Measurements from ENCODE around the gene METRN.

METRN gene

DNA sequence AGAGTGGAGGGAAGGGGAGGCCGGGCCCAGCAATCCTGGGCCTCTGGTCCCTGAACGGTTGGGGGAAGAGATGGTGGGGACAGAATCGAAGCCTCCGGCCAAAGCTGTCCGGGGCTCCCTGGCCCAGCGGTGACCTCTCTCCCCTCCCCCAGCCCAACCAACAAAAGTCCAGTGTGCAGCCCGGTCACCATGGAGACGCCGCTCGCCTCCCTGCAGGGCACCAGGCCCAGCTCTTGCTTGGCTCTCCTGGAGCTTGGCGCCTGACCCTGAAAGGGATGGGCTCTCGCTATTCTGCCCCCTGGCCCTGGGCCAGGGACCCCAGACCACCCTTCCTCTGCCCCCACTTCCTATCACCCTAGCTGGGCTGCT, 1.3 kb downstream of the METRN start:
- Histone ChIP-seq H3K18ac (ENCODE audit: low read depth in 1 of 2, low read length in 2 of 2) (peak overlapping the region in 1 of 2 experiments; percentile 71), H4K8ac (ENCODE audit: low read length) (no peak overlapping the region), H3K36me3 (ENCODE audit: control insufficient read depth in 1 of 2, insufficient read depth in 2 of 2, low read depth in 1 of 2, low read length in 2 of 2) (peaks cover 0 to 22% of the 10 kb centered on the region in 2 experiments), H4K91ac (ENCODE audit: low read length) (no peak overlapping the region), H3K14ac (ENCODE audit: low read length in 2 of 2) (no peak overlapping the region), H3K79me1 (replicated peaks; ENCODE audit: low read length, poor library complexity, severe bottlenecking) (peaks cover 26% of the 10 kb centered on the region), H2AFZ (ENCODE audit: low read depth, low read length) (peak overlapping the region; percentile 24), H3K4me2 (ENCODE audit: low read length, poor library complexity, severe bottlenecking) (peak overlapping the region; percentile 97), H3K4me1 (ENCODE audit: control insufficient read depth, insufficient read depth, low read depth, low read length) (peaks cover 62% of the 10 kb centered on the region), H2BK12ac (ENCODE audit: low read length in 2 of 2) (no peak overlapping the region), H2BK120ac (ENCODE audit: low read depth, low read length) (no peak overlapping the region), H2AK5ac (ENCODE audit: low read length, severe bottlenecking) (no peak overlapping the region), H3K23ac (ENCODE audit: low read length in 2 of 2) (peak overlapping the region in 1 of 2 experiments; percentile 67), H2BK5ac (ENCODE audit: low read depth, low read length, poor library complexity, severe bottlenecking) (no peak overlapping the region), H3K9ac (ENCODE audit: low read length) (peak overlapping the region; percentile 65), H2BK15ac (ENCODE audit: low read depth, poor library complexity, severe bottlenecking) (no peak overlapping the region), H3K4ac (ENCODE audit: low read depth in 1 of 2, low read length in 2 of 2) (no peak overlapping the region), H3K27me3 (ENCODE audit: control insufficient read depth in 1 of 2, insufficient read depth in 1 of 2, low read length in 2 of 2) (peaks cover 0 to 3% of the 10 kb centered on the region in 2 experiments), H3K27ac (ENCODE audit: low read length, poor library complexity, severe bottlenecking) (peak overlapping the region; percentile 13), H3K4me3 (ENCODE audit: insufficient read depth in 1 of 2, low read depth in 1 of 2, low read length in 2 of 2) (peak overlapping the region; percentile 48 to 75), H3K9me3 (ENCODE audit: control insufficient read depth, low read length) (no peaks in the 10 kb centered on the region)
- peak; percentile 45 for DNase-seq
- WGBS = 23% methylated on average over 11 of the region's 12 CpGs

DNA sequence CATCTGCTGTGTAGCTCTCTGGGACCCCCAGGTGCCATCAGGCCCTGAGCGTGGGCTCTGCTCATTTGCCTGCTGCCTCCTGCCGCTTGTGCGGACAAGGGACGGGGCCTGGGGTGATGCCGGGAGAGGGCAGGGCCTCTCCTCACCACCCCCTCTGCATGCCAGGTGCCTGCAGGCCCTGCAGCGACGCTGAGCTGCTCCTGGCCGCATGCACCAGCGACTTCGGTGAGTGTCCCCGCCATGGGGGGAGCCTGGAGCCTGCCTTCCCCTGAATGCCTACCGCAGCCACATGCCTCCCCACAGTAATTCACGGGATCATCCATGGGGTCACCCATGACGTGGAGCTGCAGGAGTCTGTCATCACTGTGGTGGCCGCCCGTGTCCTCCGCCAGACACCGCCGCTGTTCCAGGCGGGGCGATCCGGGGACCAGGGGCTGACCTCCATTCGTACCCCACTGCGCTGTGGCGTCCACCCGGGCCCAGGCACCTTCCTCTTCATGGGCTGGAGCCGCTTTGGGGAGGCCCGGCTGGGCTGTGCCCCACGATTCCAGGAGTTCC, 1.9 kb downstream of the METRN start:
- Histone ChIP-seq H3K4ac (ENCODE audit: low read depth in 1 of 2, low read length in 2 of 2) (no peak overlapping the region), H4K91ac (ENCODE audit: low read length) (peak overlapping the region; percentile 22), H2AK5ac (ENCODE audit: low read length, severe bottlenecking) (no peak overlapping the region), H3K79me1 (replicated peaks; ENCODE audit: low read length, poor library complexity, severe bottlenecking) (peaks cover 32% of the 10 kb centered on the region), H3K23ac (ENCODE audit: low read length in 2 of 2) (no peak overlapping the region), H3K9me3 (ENCODE audit: control insufficient read depth, low read length) (no peaks in the 10 kb centered on the region), H2BK5ac (ENCODE audit: low read depth, low read length, poor library complexity, severe bottlenecking) (no peak overlapping the region), H3K9ac (ENCODE audit: low read length) (no peak overlapping the region), H2BK12ac (ENCODE audit: low read length in 2 of 2) (peak overlapping the region in 1 of 2 experiments; percentile 40), H2BK120ac (ENCODE audit: low read depth, low read length) (no peak overlapping the region), H3K4me3 (ENCODE audit: insufficient read depth in 1 of 2, low read depth in 1 of 2, low read length in 2 of 2) (no peak overlapping the region), H3K27ac (ENCODE audit: low read length, poor library complexity, severe bottlenecking) (no peak overlapping the region), H3K36me3 (ENCODE audit: control insufficient read depth in 1 of 2, insufficient read depth in 2 of 2, low read depth in 1 of 2, low read length in 2 of 2) (peaks cover 0 to 26% of the 10 kb centered on the region in 2 experiments), H3K27me3 (ENCODE audit: control insufficient read depth in 1 of 2, insufficient read depth in 1 of 2, low read length in 2 of 2) (no peaks in the 10 kb centered on the region), H3K4me2 (ENCODE audit: low read length, poor library complexity, severe bottlenecking) (no peak overlapping the region), H2AFZ (ENCODE audit: low read depth, low read length) (no peak overlapping the region), H4K8ac (ENCODE audit: low read length) (no peak overlapping the region), H3K18ac (ENCODE audit: low read depth in 1 of 2, low read length in 2 of 2) (no peak overlapping the region), H2BK15ac (ENCODE audit: low read depth, poor library complexity, severe bottlenecking) (no peak overlapping the region), H3K4me1 (ENCODE audit: control insufficient read depth, insufficient read depth, low read depth, low read length) (peaks cover 61% of the 10 kb centered on the region), H3K14ac (ENCODE audit: low read length in 2 of 2) (peak overlapping the region in 1 of 2 experiments; percentile 11)
- 95% methylated on average over 28 of the region's 29 CpGs for WGBS
- no peak for DNase-seq

DNA sequence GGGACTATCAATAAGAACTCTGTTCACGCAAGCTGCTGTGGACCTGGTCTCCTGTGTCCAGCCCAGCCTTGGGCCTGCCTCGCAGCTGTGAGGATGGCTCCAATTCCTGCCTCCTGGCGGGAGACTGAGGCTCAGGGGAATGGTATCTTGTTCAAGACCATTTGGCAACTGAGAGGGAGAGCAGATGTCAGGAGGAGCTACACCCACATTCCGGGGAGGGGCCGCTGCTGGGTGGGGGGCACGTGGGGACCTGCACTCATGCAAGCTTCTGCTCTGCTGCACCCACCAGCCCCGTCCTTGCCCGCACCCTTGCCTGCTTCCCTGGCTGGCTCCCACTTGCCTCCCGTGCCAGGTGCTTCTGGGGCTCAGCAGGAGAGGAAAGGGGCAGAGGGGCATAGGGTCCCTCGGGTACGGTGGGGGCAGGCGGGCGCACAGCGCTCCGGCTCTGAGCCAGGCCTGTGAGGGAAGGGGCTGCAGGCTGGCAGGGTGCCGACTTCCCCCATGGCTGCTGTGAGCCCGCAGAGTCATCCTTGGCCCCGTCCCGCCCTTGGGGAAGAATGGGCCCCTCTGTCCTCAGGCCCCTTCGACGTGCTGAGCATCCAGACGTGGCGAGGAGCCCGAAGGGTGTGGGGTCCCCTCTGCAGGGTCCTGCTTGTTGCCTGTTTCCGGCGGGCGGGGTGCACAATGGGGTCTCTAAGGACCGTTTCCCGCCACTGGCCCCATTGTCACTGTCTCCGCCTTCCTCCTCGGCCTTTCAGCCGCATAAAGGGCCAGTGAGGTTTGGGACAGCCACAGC, 2.7 kb downstream of the METRN start:
- Histone ChIP-seq H4K8ac (ENCODE audit: low read length) (no peak overlapping the region), H2AFZ (ENCODE audit: low read depth, low read length) (no peak overlapping the region), H3K4ac (ENCODE audit: low read depth in 1 of 2, low read length in 2 of 2) (no peak overlapping the region), H2BK120ac (ENCODE audit: low read depth, low read length) (no peak overlapping the region), H3K4me2 (ENCODE audit: low read length, poor library complexity, severe bottlenecking) (no peak overlapping the region), H3K18ac (ENCODE audit: low read depth in 1 of 2, low read length in 2 of 2) (no peak overlapping the region), H3K27ac (ENCODE audit: low read length, poor library complexity, severe bottlenecking) (no peak overlapping the region), H2BK12ac (ENCODE audit: low read length in 2 of 2) (no peak overlapping the region), H3K14ac (ENCODE audit: low read length in 2 of 2) (no peak overlapping the region), H2BK5ac (ENCODE audit: low read depth, low read length, poor library complexity, severe bottlenecking) (no peak overlapping the region), H3K9me3 (ENCODE audit: control insufficient read depth, low read length) (no peaks in the 10 kb centered on the region), H3K36me3 (ENCODE audit: control insufficient read depth in 1 of 2, insufficient read depth in 2 of 2, low read depth in 1 of 2, low read length in 2 of 2) (peaks cover 0 to 34% of the 10 kb centered on the region in 2 experiments), H3K4me3 (ENCODE audit: insufficient read depth in 1 of 2, low read depth in 1 of 2, low read length in 2 of 2) (no peak overlapping the region), H3K4me1 (ENCODE audit: control insufficient read depth, insufficient read depth, low read depth, low read length) (peaks cover 65% of the 10 kb centered on the region), H2AK5ac (ENCODE audit: low read length, severe bottlenecking) (no peak overlapping the region), H2BK15ac (ENCODE audit: low read depth, poor library complexity, severe bottlenecking) (no peak overlapping the region), H3K23ac (ENCODE audit: low read length in 2 of 2) (no peak overlapping the region), H3K9ac (ENCODE audit: low read length) (no peak overlapping the region), H4K91ac (ENCODE audit: low read length) (no peak overlapping the region), H3K79me1 (replicated peaks; ENCODE audit: low read length, poor library complexity, severe bottlenecking) (peaks cover 32% of the 10 kb centered on the region), H3K27me3 (ENCODE audit: control insufficient read depth in 1 of 2, insufficient read depth in 1 of 2, low read length in 2 of 2) (no peaks in the 10 kb centered on the region)
- WGBS = 87% methylated on average over 32 of the region's 32 CpGs
- DNase-seq = no peak

DNA sequence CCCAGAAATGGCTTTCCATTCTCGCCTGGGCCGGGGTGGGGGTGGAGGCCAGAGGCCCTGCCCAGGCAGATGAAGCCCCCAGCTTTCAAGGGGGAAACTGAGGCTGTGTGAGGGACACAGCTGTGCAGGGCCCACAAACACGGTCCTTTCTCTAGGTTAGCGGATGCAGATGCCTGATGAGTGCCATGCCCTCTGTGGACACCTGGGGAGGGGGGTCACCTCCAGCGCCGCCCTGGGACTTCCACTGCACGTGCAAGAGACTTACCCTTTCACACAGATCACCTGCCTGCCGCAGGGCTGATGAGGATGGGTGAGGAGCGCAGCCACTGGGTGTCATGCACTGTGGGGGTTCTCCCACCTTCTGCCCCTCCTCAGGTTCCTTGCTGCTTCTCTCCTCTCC, 3.5 kb downstream of the METRN start:
- no peak overlapping the region for H2BK12ac ChIP-seq (ENCODE audit: low read length in 2 of 2)
- H2BK15ac ChIP-seq (ENCODE audit: low read depth, poor library complexity, severe bottlenecking) = no peak overlapping the region
- no peak overlapping the region for H3K27ac ChIP-seq (ENCODE audit: low read length, poor library complexity, severe bottlenecking)
- no peak overlapping the region for H3K4ac ChIP-seq (ENCODE audit: low read depth in 1 of 2, low read length in 2 of 2)
- no peaks in the 10 kb centered on the region for H3K27me3 ChIP-seq (ENCODE audit: control insufficient read depth in 1 of 2, insufficient read depth in 1 of 2, low read length in 2 of 2)
- H3K4me3 ChIP-seq (ENCODE audit: insufficient read depth in 1 of 2, low read depth in 1 of 2, low read length in 2 of 2) = no peak overlapping the region
- peaks cover 32% of the 10 kb centered on the region for H3K79me1 ChIP-seq (replicated peaks; ENCODE audit: low read length, poor library complexity, severe bottlenecking)
- H3K9ac ChIP-seq (ENCODE audit: low read length) = no peak overlapping the region
- H2AK5ac ChIP-seq (ENCODE audit: low read length, severe bottlenecking) = no peak overlapping the region
- no peak overlapping the region for H4K8ac ChIP-seq (ENCODE audit: low read length)
- peaks cover 65% of the 10 kb centered on the region for H3K4me1 ChIP-seq (ENCODE audit: control insufficient read depth, insufficient read depth, low read depth, low read length)
- no peak overlapping the region for H3K4me2 ChIP-seq (ENCODE audit: low read length, poor library complexity, severe bottlenecking)
- H3K36me3 ChIP-seq (ENCODE audit: control insufficient read depth in 1 of 2, insufficient read depth in 2 of 2, low read depth in 1 of 2, low read length in 2 of 2) = peaks cover 0 to 41% of the 10 kb centered on the region in 2 experiments
- 98% methylated on average over 9 of the region's 9 CpGs for WGBS
- H3K18ac ChIP-seq (ENCODE audit: low read depth in 1 of 2, low read length in 2 of 2) = no peak overlapping the region
- H3K14ac ChIP-seq (ENCODE audit: low read length in 2 of 2) = no peak overlapping the region
- H2AFZ ChIP-seq (ENCODE audit: low read depth, low read length) = no peak overlapping the region
- no peak overlapping the region for H3K23ac ChIP-seq (ENCODE audit: low read length in 2 of 2)
- H3K9me3 ChIP-seq (ENCODE audit: control insufficient read depth, low read length) = no peaks in the 10 kb centered on the region
- no peak for DNase-seq
- no peak overlapping the region for H2BK5ac ChIP-seq (ENCODE audit: low read depth, low read length, poor library complexity, severe bottlenecking)
- H2BK120ac ChIP-seq (ENCODE audit: low read depth, low read length) = no peak overlapping the region
- H4K91ac ChIP-seq (ENCODE audit: low read length) = no peak overlapping the region
